Activated T-helper 2 cell treated with anti-CD3 and anti-CD28 coated beads, Interferon-gamma antibody, Interleukin-2, Interleukin-4, amounts not matched to agents 10 μg/mL and 5 μg/mL and 100 μg/mL, durations not matched to agents 14 hours and 24 hours and 36 hours (primary cell): Measurements from ENCODE around the gene CYP27B1. TPM values are rescaled to one million over a fixed set of nuclear protein-coding genes. Genes with fewer than 3 reads are reported as not detected.

Experiments
- DNase-seq: peaks from one replicate; pipeline ENCODE4 v3.0.0; 2021; ENCODE audit warnings: low spot score
- H3K27ac Mint-ChIP-seq: one replicate; pipeline ENCODE4 v1.8.0; 2021; ENCODE audit warnings: mixed read lengths
- H3K27me3 Mint-ChIP-seq: one replicate; pipeline ENCODE4 v1.8.0; 2021; ENCODE audit warnings: low read depth, mixed read lengths
- H3K36me3 Mint-ChIP-seq: one replicate; pipeline ENCODE4 v1.8.0; 2021; ENCODE audit warnings: low read depth, mixed read lengths
- H3K4me1 Mint-ChIP-seq: one replicate; pipeline ENCODE4 v1.8.0; 2021; ENCODE audit warnings: low read depth, mixed read lengths
- H3K4me3 Mint-ChIP-seq: one replicate; pipeline ENCODE4 v1.8.0; 2021; ENCODE audit warnings: low read depth, mild to moderate bottlenecking, moderate library complexity, mixed read lengths
- H3K9me3 Mint-ChIP-seq: one replicate; pipeline ENCODE4 v1.8.0; 2021; ENCODE audit warnings: mixed read lengths
- intact Hi-C: fragments of 100-400 bp; cut with micrococcal nuclease; formaldehyde crosslinking; loops from one replicate; pipeline ENCODE4 v1.15.1; 2023
- total RNA-seq: library from RNA; stranded (reverse); gene quantifications from 2 replicates; pipeline ENCODE4 v1.2.3, GENCODE V29; 2022

Gene CYP27B1
- total RNA-seq, 1 donor from 2014 or later = 13.0 TPM

DNA sequence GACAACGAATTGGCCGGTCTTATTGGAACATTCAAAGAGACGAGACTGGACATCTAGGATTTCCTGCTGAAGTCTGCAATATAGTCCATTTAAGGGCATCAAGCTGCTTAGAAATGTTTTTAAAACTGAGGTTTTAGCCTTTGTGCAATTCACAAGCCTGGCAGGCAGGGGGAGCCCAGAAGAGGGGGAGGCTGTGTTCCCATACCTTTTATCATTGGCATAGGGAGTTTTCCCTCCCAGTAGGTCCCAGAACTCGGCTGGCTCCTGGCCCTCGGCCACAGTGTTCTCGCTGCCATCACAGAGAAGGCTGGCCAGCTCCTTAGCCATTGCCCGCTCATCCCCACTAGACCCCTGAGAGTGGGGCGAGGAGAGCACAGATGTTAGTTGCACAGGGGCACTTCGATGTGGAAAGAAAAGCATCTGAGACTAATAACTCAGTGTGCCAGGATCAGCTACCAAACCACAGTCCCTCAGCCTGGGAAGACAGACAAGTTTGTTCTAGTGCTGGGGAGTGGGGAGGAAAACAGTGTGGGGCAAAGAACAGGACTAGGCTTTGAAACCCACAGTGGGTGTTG, 36.5 kb upstream of the CYP27B1 start:
- intact Hi-C loops = loop anchor here (1.0 kb wide), 1 partner anchor 102 kb away; no protein-coding TSS in a partner anchor
- H3K36me3 Mint-ChIP-seq = peaks cover 8% of the 10 kb centered on the region

DNA sequence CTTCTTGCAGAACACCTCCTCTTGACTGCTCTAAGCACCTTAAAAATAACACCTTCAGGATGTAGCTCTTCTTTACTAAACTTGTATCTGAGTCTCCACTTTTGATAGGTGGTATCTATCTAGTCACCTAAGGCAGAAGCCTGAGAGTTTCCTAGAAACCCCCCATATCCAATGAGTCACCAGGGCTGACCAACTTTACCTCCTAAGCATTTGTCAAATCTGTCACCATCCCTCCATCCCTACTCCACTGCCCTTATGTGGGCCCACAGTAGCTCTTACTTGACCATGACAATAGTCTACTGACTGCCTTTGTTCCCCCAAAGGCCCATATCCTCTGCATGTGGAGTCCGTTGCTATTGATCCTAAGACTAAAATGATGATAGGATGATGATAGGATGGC, 35.7 kb upstream of the CYP27B1 start:
- no peaks in the 10 kb centered on the region for H3K9me3 Mint-ChIP-seq

More for the DNA sequence above, 36.5 kb upstream of the CYP27B1 start:
- Mint-ChIP-seq H3K27ac (no peak overlapping the region), H3K27me3 (no peaks in the 10 kb centered on the region), H3K9me3 (no peaks in the 10 kb centered on the region), H3K4me1 (no peaks in the 10 kb centered on the region), H3K4me3 (no peak overlapping the region)
- DNase-seq = no peak

DNA sequence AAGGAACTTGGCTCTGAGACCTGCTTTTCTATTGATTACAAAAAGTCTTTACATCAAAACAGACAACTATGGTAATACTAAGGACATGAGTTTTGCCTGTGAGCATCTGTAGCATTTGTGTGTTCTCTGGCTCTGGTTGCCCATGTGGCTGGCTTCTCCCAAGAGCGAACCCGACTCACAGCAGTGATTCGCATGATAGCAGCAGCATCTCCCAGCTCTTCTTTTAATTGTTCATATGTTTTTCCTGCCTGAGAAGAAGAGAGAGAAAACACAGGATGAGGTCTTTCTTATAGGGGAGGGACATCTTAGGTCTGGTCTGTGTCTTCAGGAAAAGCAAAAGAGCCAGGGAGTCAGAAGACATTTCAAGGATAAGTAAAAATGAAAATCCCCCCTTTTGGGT, 34.1 kb upstream of the CYP27B1 start:
- H3K36me3 Mint-ChIP-seq = peaks cover 21% of the 10 kb centered on the region
- H3K4me1 Mint-ChIP-seq = no peaks in the 10 kb centered on the region
- H3K27me3 Mint-ChIP-seq = no peaks in the 10 kb centered on the region
- no peaks in the 10 kb centered on the region for H3K9me3 Mint-ChIP-seq
- H3K27ac Mint-ChIP-seq = no peak overlapping the region
- H3K4me3 Mint-ChIP-seq = no peak overlapping the region
- intact Hi-C loops = no loop called here
- DNase-seq = no peak

More for the DNA sequence above, 35.7 kb upstream of the CYP27B1 start:
- H3K36me3 Mint-ChIP-seq = peaks cover 8% of the 10 kb centered on the region
- intact Hi-C loops = loop anchor here (1.0 kb wide), 1 partner anchor 103 kb away; no protein-coding TSS in a partner anchor
- no peak for DNase-seq
- no peaks in the 10 kb centered on the region for H3K27me3 Mint-ChIP-seq
- no peak overlapping the region for H3K27ac Mint-ChIP-seq
- H3K4me1 Mint-ChIP-seq = no peaks in the 10 kb centered on the region
- no peak overlapping the region for H3K4me3 Mint-ChIP-seq

DNA sequence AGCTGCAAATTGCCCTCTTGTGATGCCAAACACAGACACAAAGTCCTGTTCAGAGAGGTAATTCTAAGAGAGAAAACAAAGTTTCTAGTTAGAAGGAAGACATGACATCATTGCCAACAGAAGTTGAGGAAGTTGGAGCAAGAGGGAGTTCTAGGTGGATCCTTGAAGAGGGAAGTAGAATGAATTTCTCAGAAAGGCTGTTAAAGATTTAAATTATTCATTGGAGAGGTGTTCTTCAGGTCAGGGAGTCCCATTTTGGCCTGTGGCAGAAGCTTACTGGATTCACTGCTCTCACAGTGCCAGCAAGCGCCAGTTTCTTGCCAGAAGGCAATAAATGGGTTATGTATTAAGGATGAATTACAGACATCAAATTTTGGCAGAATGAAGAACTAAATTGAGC, 31.1 kb upstream of the CYP27B1 start:
- Mint-ChIP-seq H3K27ac (no peak overlapping the region), H3K27me3 (no peaks in the 10 kb centered on the region), H3K4me1 (peaks cover 9% of the 10 kb centered on the region), H3K4me3 (no peak overlapping the region), H3K36me3 (peaks cover 42% of the 10 kb centered on the region), H3K9me3 (no peaks in the 10 kb centered on the region)
- DNase-seq = no peak
- intact Hi-C loops = no loop called here

DNA sequence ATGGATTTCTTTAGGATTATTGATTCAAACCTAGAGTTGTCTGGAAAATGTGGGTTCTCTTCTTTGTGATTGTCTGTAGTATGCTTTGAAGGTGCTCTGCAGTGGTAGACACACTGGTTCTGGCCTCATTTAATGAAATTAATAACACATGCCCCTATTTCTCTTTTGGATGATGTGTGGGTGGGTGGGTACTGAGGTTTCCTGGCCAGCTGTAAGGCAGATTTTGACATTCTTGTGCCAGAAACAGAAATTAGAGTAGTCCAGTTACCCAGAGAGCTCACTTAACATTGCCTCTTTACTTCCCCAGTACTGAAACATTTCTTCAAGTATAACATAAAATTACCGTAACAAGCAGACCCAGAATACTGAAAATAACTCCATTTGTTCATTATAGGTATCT, 30.1 kb upstream of the CYP27B1 start:
- H3K27ac Mint-ChIP-seq = no peak overlapping the region
- H3K27me3 Mint-ChIP-seq = no peaks in the 10 kb centered on the region
- peaks cover 51% of the 10 kb centered on the region for H3K36me3 Mint-ChIP-seq
- no peak for DNase-seq
- no peak overlapping the region for H3K4me3 Mint-ChIP-seq
- peaks cover 11% of the 10 kb centered on the region for H3K4me1 Mint-ChIP-seq
- H3K9me3 Mint-ChIP-seq = no peaks in the 10 kb centered on the region
- intact Hi-C loops = no loop called here

DNA sequence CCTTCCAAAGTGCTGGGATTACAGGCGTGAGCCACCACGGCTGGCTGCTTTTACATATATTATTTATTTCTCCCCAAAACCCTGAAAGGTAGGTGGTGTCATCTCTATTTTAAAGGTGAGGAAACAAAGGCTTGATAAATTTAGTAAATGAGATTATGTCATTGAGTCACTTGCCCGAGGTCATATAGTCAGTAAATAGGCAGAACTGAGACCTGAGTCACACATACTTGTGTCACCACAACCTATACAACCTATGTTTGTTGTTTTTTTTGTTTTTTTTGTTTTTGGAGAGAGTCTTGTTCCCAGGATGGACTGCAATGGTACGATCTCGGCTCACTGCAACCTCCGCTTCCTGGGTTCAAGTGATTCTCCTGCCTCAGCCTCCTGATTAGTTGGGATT, 28.5 kb upstream of the CYP27B1 start:
- no peak for DNase-seq
- H3K36me3 Mint-ChIP-seq = peaks cover 58% of the 10 kb centered on the region
- H3K27ac Mint-ChIP-seq = no peak overlapping the region
- intact Hi-C loops = no loop called here
- H3K4me1 Mint-ChIP-seq = peaks cover 11% of the 10 kb centered on the region
- no peak overlapping the region for H3K4me3 Mint-ChIP-seq
- H3K9me3 Mint-ChIP-seq = no peaks in the 10 kb centered on the region
- H3K27me3 Mint-ChIP-seq = no peaks in the 10 kb centered on the region

DNA sequence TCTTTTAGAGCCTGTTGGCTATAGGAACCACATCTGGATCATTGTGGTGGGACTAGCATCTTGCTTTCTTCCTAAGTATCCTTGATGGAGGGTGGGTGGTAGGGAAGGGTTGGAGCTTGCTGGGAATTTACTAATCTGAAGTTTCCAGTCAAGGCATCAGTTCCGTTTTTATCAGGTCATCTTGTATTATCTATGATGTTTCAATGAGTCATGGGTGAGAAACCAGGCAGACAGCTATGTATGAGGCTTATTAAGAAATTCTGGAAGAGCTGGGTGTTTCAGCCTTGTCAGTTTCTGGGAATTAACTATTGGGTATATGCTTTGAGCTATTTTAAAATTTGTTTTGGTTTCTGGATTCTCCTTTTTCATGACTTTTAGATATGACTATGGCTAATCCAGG, 27.0 kb upstream of the CYP27B1 start:
- intact Hi-C loops = no loop called here
- H3K4me1 Mint-ChIP-seq = peaks cover 11% of the 10 kb centered on the region
- peaks cover 57% of the 10 kb centered on the region for H3K36me3 Mint-ChIP-seq
- H3K27ac Mint-ChIP-seq = peak overlapping the region; percentile 55
- no peaks in the 10 kb centered on the region for H3K27me3 Mint-ChIP-seq
- H3K9me3 Mint-ChIP-seq = no peaks in the 10 kb centered on the region
- DNase-seq = no peak
- no peak overlapping the region for H3K4me3 Mint-ChIP-seq

DNA sequence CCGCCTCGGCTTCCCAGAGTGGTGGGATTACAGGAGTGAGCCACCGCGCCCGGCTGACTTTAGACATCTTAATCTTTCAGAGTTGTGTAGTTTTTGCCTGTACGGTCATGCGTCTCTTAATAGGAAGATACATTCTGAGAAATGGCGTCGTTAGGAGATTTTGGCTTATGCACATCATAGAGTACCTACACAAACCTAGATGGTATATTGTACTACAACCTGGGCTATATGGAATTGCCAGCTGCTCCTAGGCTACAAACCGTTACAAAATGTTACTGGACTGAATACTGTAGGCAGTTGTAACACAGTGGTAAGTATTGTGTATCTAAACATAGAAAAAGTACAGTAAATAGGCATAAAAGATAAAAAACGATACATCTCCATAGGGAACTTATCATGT, 17.0 kb upstream of the CYP27B1 start:
- Mint-ChIP-seq H3K4me1 (peaks cover 21% of the 10 kb centered on the region), H3K4me3 (peak overlapping the region; percentile 66), H3K36me3 (peaks cover 36% of the 10 kb centered on the region), H3K27ac (peak overlapping the region; percentile 7), H3K9me3 (no peaks in the 10 kb centered on the region), H3K27me3 (no peaks in the 10 kb centered on the region)
- no peak for DNase-seq
- intact Hi-C loops = loop anchor here (2.0 to 5.0 kb wide), 2 partner anchors 63 to 121 kb away; partner anchors contain the start of gene CTDSP2

DNA sequence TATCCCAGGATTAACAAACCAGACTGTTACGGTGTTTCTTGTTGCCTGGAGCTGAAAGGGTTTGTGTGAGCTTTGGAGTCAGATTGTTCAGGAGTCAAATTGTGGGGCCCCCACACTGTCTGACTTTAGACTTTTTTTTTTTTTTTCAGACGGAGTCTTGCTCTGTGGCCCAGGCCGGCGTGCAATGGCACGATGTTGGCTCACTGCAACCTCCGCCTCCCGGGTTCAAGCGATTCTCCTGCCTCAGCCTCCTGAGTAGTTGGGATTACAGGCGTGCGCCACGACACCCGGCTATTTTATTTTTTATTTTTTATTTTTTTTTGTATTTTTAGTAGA, 16.6 kb upstream of the CYP27B1 start:
- Mint-ChIP-seq H3K4me3 (peak overlapping the region; percentile 98), H3K27ac (peak overlapping the region; percentile 95), H3K9me3 (no peaks in the 10 kb centered on the region), H3K36me3 (peaks cover 33% of the 10 kb centered on the region), H3K4me1 (peaks cover 21% of the 10 kb centered on the region), H3K27me3 (no peaks in the 10 kb centered on the region)
- intact Hi-C loops = loop anchor here (2.0 to 5.0 kb wide), 2 partner anchors 64 to 121 kb away; partner anchors contain the start of gene CTDSP2
- no peak for DNase-seq

DNA sequence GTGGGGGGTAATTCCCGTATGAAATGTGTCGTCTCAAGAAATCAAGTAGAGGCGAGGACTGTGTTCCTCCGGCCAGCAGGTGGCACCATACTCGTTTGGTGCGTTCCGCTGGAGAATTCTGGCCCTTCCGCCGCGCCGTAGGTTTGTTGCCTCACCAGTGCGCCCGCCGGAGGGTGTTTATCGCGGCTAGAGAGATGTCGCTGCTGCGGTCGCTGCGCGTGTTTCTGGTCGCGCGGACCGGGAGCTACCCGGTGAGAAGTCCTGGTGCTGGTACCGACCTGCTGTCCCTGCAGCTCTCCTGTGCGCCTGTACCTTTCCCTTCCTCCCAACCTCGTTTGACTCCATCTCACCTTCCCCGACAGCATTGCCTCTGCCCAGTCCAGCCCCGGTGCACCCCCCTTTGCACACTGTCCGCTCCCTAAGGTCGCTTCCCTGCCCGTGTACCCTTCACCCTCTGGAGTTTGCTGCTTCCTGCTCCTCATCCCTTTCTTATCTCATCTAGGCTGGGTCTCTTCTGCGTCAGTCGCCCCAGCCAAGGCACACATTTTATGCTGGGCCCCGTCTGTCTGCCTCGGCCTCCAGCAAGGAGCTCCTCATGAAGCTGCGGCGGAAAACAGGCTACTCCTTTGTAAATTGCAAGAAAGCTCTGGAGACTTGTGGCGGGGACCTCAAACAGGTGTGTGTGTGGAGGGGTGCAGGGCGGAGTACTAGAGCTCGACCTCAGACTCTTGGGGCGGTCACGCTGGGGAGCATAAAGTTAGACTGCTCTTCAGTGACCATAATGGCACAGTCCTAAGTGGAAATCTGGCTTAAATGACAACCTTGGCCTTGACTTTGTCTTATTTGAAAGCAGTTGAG, 16.0 kb upstream of the CYP27B1 start, which contains the start of gene TSFM:
TSS of gene TSFM (plus strand) at position 180 of the 858 bp plus-strand sequence. CDS start at position 195, 15 bp downstream.
- peak within 1 kb of the TSS; percentile 98 for H3K4me3 Mint-ChIP-seq

DNA sequence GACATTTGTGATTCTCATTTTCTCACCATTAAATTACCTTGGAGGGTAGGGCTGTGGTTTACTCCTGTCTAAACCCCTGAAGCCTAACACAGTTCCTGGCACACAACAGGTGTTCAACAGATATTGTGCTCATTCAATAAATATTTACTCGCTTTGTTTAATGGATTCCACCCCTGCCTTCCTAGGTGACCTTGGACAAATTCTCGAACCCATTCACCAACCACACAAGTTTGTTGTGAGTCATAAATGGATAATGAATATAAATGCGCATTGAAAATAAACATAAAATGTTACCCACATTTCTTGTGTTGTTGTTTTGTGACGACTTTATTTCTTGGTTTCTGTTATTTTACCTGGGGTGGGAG, 15.3 kb upstream of the CYP27B1 start:
- Mint-ChIP-seq H3K9me3 (no peaks in the 10 kb centered on the region), H3K27ac (peak overlapping the region; percentile 95), H3K36me3 (peaks cover 26% of the 10 kb centered on the region), H3K4me3 (peak overlapping the region; percentile 98), H3K4me1 (peaks cover 21% of the 10 kb centered on the region), H3K27me3 (no peaks in the 10 kb centered on the region)
- DNase-seq = no peak
- intact Hi-C loops = loop anchor here (1.0 to 5.0 kb wide), 4 partner anchors 10 to 123 kb away; partner anchors contain the start of genes CTDSP2, EEF1AKMT3 and METTL1

More for the DNA sequence above, 16.0 kb upstream of the CYP27B1 start, which contains the start of gene TSFM:
- Mint-ChIP-seq H3K4me1 (peaks cover 21% of the 10 kb centered on the region), H3K36me3 (peaks cover 31% of the 10 kb centered on the region), H3K9me3 (no peaks in the 10 kb centered on the region), H3K27ac (peak within 1 kb of the TSS; percentile 95), H3K27me3 (no peaks in the 10 kb centered on the region)
- intact Hi-C loops = loop anchor here (1.0 to 5.0 kb wide), 4 partner anchors 11 to 122 kb away; partner anchors contain the start of genes CTDSP2, EEF1AKMT3 and METTL1
- peak; percentile 94 for DNase-seq

DNA sequence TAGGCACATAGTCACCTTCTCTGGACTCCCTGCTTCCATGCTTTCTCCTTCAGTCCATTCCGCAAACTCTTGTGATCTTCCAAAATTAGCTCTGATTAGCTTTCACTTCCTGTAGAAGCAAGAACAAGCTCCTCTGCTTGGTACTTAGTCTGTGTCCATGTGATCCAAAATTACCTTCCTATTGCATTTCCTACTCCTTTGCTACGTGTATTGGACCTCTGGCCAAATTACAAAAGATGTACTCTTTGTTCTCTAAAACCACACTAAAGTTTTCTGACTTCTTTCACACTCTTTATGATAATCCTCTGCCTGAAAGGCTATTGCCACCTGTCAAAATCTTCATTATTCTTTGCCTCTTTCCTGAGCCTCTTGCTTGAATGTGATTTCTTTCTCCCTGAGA, 14.9 kb upstream of the CYP27B1 start:
- peaks cover 21% of the 10 kb centered on the region for H3K4me1 Mint-ChIP-seq
- intact Hi-C loops = loop anchor here (1.0 to 5.0 kb wide), 4 partner anchors 10 to 123 kb away; partner anchors contain the start of genes CTDSP2, EEF1AKMT3 and METTL1
- no peaks in the 10 kb centered on the region for H3K27me3 Mint-ChIP-seq
- no peak overlapping the region for H3K4me3 Mint-ChIP-seq
- no peaks in the 10 kb centered on the region for H3K9me3 Mint-ChIP-seq
- H3K36me3 Mint-ChIP-seq = peaks cover 25% of the 10 kb centered on the region
- DNase-seq = no peak
- H3K27ac Mint-ChIP-seq = peak overlapping the region; percentile 95

DNA sequence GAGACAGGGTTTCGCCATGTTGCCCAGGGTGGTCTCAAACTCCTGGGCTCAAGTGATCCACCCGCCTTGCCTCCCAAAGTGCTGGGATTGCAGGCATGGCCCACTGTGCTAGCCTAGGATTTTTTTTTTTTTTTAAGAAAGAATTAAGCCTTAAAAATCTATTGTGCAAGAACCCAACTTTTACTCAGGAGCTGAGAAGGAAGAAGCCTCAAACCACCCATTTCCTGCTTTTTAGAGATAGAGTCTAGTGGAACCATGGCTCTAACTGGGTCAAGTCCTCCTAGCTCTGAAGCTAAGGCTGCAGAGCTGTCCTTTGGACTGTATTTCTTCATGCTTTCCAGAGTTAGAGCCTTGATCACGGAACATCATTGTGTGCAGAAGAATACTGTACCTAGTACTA, 14.4 kb upstream of the CYP27B1 start:
- Mint-ChIP-seq H3K36me3 (peaks cover 20% of the 10 kb centered on the region), H3K27me3 (no peaks in the 10 kb centered on the region), H3K4me1 (peaks cover 21% of the 10 kb centered on the region), H3K27ac (no peak overlapping the region), H3K9me3 (no peaks in the 10 kb centered on the region), H3K4me3 (no peak overlapping the region)
- no peak for DNase-seq
- intact Hi-C loops = loop anchor here (5.0 kb wide), 1 partner anchor 66 kb away; the partner anchor contains the start of gene CTDSP2
